DOHH2 (cell line): Measurements from ENCODE around the gene MACROD1.

ENCODE experiments used
- H3F3A ChIP-seq: fragments of 200-600 bp; sonication (generic), shearing (Covaris generic); 2 replicates; pipeline ENCODE4 v1.6.0; 2016; ENCODE audit warnings: antibody characterized with exemption, mild to moderate bottlenecking; ENCODE audit not compliant: control insufficient read depth, insufficient read depth
- H3K27ac ChIP-seq: fragments of 200-600 bp; sonication (generic); 2 replicates; pipeline ENCODE4 v1.5.1; 2014; ENCODE audit warnings: low read depth, mild to moderate bottlenecking, low read length, moderate library complexity
- H3K27me3 ChIP-seq: fragments of 200-600 bp; sonication (generic); 2 replicates; pipeline ENCODE4 v1.6.1; 2014; ENCODE audit warnings: mild to moderate bottlenecking, low read length, mixed read lengths; ENCODE audit not compliant: control insufficient read depth
- H3K36me3 ChIP-seq: fragments of 200-600 bp; sonication (generic); 2 replicates; pipeline ENCODE4 v1.6.1; 2014; ENCODE audit warnings: mild to moderate bottlenecking, low read length, moderate library complexity, mixed read lengths; ENCODE audit not compliant: control insufficient read depth
- H3K4me1 ChIP-seq: fragments of 200-600 bp; sonication (generic); 2 replicates; pipeline ENCODE4 v1.6.1; 2014; ENCODE audit warnings: mild to moderate bottlenecking, low read length, mixed read lengths; ENCODE audit not compliant: control insufficient read depth
- H3K4me2 ChIP-seq: fragments of 200-600 bp; sonication (generic); 2 replicates; pipeline ENCODE4 v1.6.0; 2014; ENCODE audit warnings: mild to moderate bottlenecking, low read length, moderate library complexity
- H3K4me3 ChIP-seq: fragments of 200-600 bp; sonication (generic); 2 replicates; pipeline ENCODE4 v1.5.1; 2014; ENCODE audit warnings: mild to moderate bottlenecking, low read length, mixed read lengths
- H3K79me2 ChIP-seq: fragments of 200-600 bp; sonication (generic); 2 replicates; pipeline ENCODE4 v1.6.1; 2014; ENCODE audit warnings: mild to moderate bottlenecking, low read length, mixed read lengths; ENCODE audit not compliant: control insufficient read depth
- H3K9me2 ChIP-seq: fragments of 200-600 bp; sonication (generic); replicated peaks from 2 replicates; pipeline ENCODE4 v1.6.1; 2014; ENCODE audit warnings: mild to moderate bottlenecking, low read length, mixed read lengths; ENCODE audit not compliant: control insufficient read depth
- H3K9me3 ChIP-seq: fragments of 200-600 bp; sonication (generic); 2 replicates; pipeline ENCODE4 v1.6.1; 2014; ENCODE audit warnings: antibody characterized with exemption, low read length, mixed read lengths; ENCODE audit not compliant: control insufficient read depth, insufficient read depth
- H4K20me1 ChIP-seq: fragments of 200-600 bp; sonication (generic); 2 replicates; pipeline ENCODE4 v1.6.0; 2014; ENCODE audit warnings: low read depth, mild to moderate bottlenecking, antibody characterized with exemption, low read length, moderate library complexity; ENCODE audit not compliant: control insufficient read depth, insufficient read depth
- EZH2phosphoT487 ChIP-seq: fragments of 200-600 bp; sonication (generic); IDR thresholded peaks from 2 replicates; pipeline ENCODE4 v1.6.1; 2017; ENCODE audit warnings: borderline replicate concordance, mild to moderate bottlenecking, antibody characterized with exemption, low read length, moderate library complexity, mixed read lengths
- TF ChIP-seq, protein P1 (sequence below): fragments of 200-600 bp; sonication (generic); IDR thresholded peaks from one replicate; pipeline ENCODE4 v1.5.1; 2014; ENCODE audit warnings: antibody characterized with exemption, mild to moderate bottlenecking, low read depth, low read length; ENCODE audit not compliant: poor library complexity, severe bottlenecking

MACROD1 gene

GRCh38 chr11:64107303-64107702 is 58.6 kb downstream of the MACROD1 start:
- Histone ChIP-seq H3K36me3 (no peaks in the 10 kb centered on the region), H4K20me1 (no peaks in the 10 kb centered on the region), H3K27ac (no peak overlapping the region), H3K27me3 (no peaks in the 10 kb centered on the region), H3K4me1 (peaks cover 10% of the 10 kb centered on the region), H3K79me2 (no peaks in the 10 kb centered on the region), H3K9me2 (no peaks in the 10 kb centered on the region), H3F3A (no peaks in the 10 kb centered on the region), H3K9me3 (no peaks in the 10 kb centered on the region), H3K4me2 (peak overlapping the region; percentile 22; the same call in 1 of the 2 replicates), H3K4me3 (no peak overlapping the region)
- TF ChIP-seq EZH2phosphoT487, result no peak
- TF ChIP-seq, protein P1, sequence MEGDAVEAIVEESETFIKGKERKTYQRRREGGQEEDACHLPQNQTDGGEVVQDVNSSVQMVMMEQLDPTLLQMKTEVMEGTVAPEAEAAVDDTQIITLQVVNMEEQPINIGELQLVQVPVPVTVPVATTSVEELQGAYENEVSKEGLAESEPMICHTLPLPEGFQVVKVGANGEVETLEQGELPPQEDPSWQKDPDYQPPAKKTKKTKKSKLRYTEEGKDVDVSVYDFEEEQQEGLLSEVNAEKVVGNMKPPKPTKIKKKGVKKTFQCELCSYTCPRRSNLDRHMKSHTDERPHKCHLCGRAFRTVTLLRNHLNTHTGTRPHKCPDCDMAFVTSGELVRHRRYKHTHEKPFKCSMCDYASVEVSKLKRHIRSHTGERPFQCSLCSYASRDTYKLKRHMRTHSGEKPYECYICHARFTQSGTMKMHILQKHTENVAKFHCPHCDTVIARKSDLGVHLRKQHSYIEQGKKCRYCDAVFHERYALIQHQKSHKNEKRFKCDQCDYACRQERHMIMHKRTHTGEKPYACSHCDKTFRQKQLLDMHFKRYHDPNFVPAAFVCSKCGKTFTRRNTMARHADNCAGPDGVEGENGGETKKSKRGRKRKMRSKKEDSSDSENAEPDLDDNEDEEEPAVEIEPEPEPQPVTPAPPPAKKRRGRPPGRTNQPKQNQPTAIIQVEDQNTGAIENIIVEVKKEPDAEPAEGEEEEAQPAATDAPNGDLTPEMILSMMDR, result no peak

DNA sequence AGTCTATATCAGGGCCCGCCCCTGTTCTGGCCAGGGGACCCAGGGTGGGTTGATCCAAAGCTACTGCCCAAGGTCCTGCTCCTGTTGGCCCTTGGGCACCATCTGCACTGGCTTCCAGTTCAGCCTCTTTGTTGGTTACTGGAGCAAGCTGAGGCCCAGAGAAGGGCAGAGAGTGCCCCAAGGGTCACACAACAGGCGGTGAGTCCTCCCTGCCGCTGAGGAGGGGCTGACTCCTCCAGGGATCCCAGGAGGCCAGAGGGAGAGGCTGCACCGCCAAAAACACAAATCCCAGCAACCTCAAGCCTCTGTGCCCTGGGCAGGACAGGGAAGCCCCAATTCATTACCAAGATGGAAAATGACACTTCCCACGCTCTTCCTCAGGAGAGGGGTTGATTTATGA is 61.3 kb downstream of the MACROD1 start:
- no peaks in the 10 kb centered on the region for H3F3A ChIP-seq
- H3K4me3 ChIP-seq, result no peak overlapping the region
- H3K79me2 ChIP-seq, result no peaks in the 10 kb centered on the region
- H3K27ac ChIP-seq, result no peak overlapping the region
- no peak for TF ChIP-seq EZH2phosphoT487
- TF ChIP-seq, protein P1, result no peak
- H3K4me1 ChIP-seq, result peaks cover 25% of the 10 kb centered on the region
- no peaks in the 10 kb centered on the region for H3K9me3 ChIP-seq
- H3K27me3 ChIP-seq, result no peaks in the 10 kb centered on the region
- H3K36me3 ChIP-seq, result no peaks in the 10 kb centered on the region
- H4K20me1 ChIP-seq, result no peaks in the 10 kb centered on the region
- no peak overlapping the region for H3K4me2 ChIP-seq
- H3K9me2 ChIP-seq, result no peaks in the 10 kb centered on the region

GRCh38 chr11:64103277-64103985 is 62.5 kb downstream of the MACROD1 start:
- TF ChIP-seq, protein P1, result no peak
- TF ChIP-seq EZH2phosphoT487, result no peak
- no peak overlapping the region for H3K27ac ChIP-seq

More at GRCh38 chr11:64103277-64103985, 62.5 kb downstream of the MACROD1 start:
- Histone ChIP-seq H3F3A (no peaks in the 10 kb centered on the region), H3K36me3 (no peaks in the 10 kb centered on the region), H3K9me3 (no peaks in the 10 kb centered on the region), H3K9me2 (no peaks in the 10 kb centered on the region), H3K4me3 (no peak overlapping the region), H3K4me2 (no peak overlapping the region), H3K27me3 (0 out of 2 replicates have a peak, but pooled peaks cover 4% of the 10 kb centered on the region), H4K20me1 (no peaks in the 10 kb centered on the region), H3K4me1 (peaks cover 25% of the 10 kb centered on the region), H3K79me2 (no peaks in the 10 kb centered on the region)
